Fibroblast of lung (primary cell): ENCODE results near the gene SCFD2.

Experiments used
- CTCF ChIP-seq, 2 donors: IDR thresholded peaks in 1 of 2; conservative IDR thresholded peaks in 1 of 2; 1 replicate in 1 of 2; 2 replicates in 1 of 2; pipeline ENCODE4 v1.5.1; 2011 to 2012; ENCODE audit warnings: low read length in 2 of 2, control low read depth in 1 of 2, inconsistent platforms in 1 of 2, low read depth in 1 of 2, mild to moderate bottlenecking in 1 of 2
- EZH2 ChIP-seq: IDR thresholded peaks from 2 replicates; pipeline ENCODE4 v1.5.1; 2012; ENCODE audit warnings: low read length, control low read depth, mild to moderate bottlenecking; ENCODE audit errors: missing control alignments

GRCh38 chr4:52844596-52844995 lies 521.3 kb downstream of the SCFD2 start:
- TF ChIP-seq CTCF (conservative IDR thresholded peaks at IDR 0.05 in 1 of 2, IDR thresholded peaks at IDR 0.05 in 1 of 2; ENCODE audit: low read depth in 1 of 2, low read length in 2 of 2) (no peak), EZH2 (no peak)
